Measurements from ENCODE around the gene C18orf54. TPM values are rescaled to one million over a fixed set of nuclear protein-coding genes. Genes with fewer than 3 reads are reported as not detected.
"Not testable (repeated sequence)": the region's sequence is repeated elsewhere in the genome, so short reads cannot be mapped to it uniquely, and the experiment has no call there.

C18orf54 gene
- 1 to 10 TPM in 7 of 8 experiments, under 1 TPM in 1; 0.92 to 6.2 (median 2.9) TPM for total RNA-seq

GRCh38 chr18:54357660-54358494 lies at the start of gene C18orf54, which contains the start of gene STARD6:
TSS of gene C18orf54 (plus strand) at chr18:54357906. CDS start at chr18:54360573, 2,667 bp downstream.
TSS of gene STARD6 (minus strand) at chr18:54357858. CDS start at chr18:54354573, 3,285 bp downstream.
- Histone ChIP-seq H3K27ac (peak within 1 kb of the TSS; percentile 41 to 82), H3K4me1 (replicated peaks in 1 of 2) (peaks cover 5 to 12% of the 10 kb centered on the region in 2 donors), H3K4me3 (peak within 1 kb of the TSS; percentile 53 to 70 (median 62))
- 0 to 2% (median 0%) methylated on average over 1 to 11 of the region's 62 CpGs; no CpG with 5 or more reads in 3 of the 10 experiments for WGBS, 10 experiments
- in situ Hi-C loops (cut with MboI; ENCODE audit: low pct_unique_long_range_greater_than_20kb in 2 of 9, low sequenced_read_pairs in 9 of 9, unreplicated experiment in 9 of 9), result no loop called here
- peak; percentile 86 to 97 (median 95) for ATAC-seq (replicated peaks in 6 of 8)

- H3K4me1 ChIP-seq (replicated peaks in 1 of 2); H3K4me3 ChIP-seq; ATAC-seq (replicated peaks in 6 of 8); H3K27ac ChIP-seq; in situ Hi-C loops (cut with MboI; ENCODE audit: low pct_unique_long_range_greater_than_20kb in 2 of 9, low sequenced_read_pairs in 9 of 9, unreplicated experiment in 9 of 9): not testable (repeated sequence)
- 40 to 83% (median 66%) methylated on average over 3 to 5 of the region's 8 CpGs; no CpG with 5 or more reads in 6 of the 10 experiments for WGBS, 10 experiments
Observed at GRCh38 chr18:54309564-54309963, 48.1 kb upstream of the C18orf54 start.

- in situ Hi-C loops (cut with MboI; ENCODE audit: low pct_unique_long_range_greater_than_20kb in 2 of 9, low sequenced_read_pairs in 9 of 9, unreplicated experiment in 9 of 9), result no loop called here
- no peak for ATAC-seq (replicated peaks in 6 of 8)
- peaks cover 0 to 5% of the 10 kb centered on the region in 2 donors for H3K4me1 ChIP-seq (replicated peaks in 1 of 2)
- H3K27ac ChIP-seq, result no peak overlapping the region
- H3K4me3 ChIP-seq, result no peak overlapping the region
Observed at GRCh38 chr18:54316071-54316820, 41.5 kb upstream of the C18orf54 start.

GRCh38 chr18:54323561-54323960 lies 34.1 kb upstream of the C18orf54 start:
- in situ Hi-C loops (cut with MboI; ENCODE audit: low pct_unique_long_range_greater_than_20kb in 2 of 9, low sequenced_read_pairs in 9 of 9, unreplicated experiment in 9 of 9), result no loop called here
- no peak overlapping the region for H3K4me3 ChIP-seq
- peaks cover 0 to 5% of the 10 kb centered on the region in 2 donors for H3K4me1 ChIP-seq (replicated peaks in 1 of 2)
- no peak for ATAC-seq (replicated peaks in 6 of 8)
- H3K27ac ChIP-seq, result no peak overlapping the region

GRCh38 chr18:54323970-54324369 lies 33.7 kb upstream of the C18orf54 start:
- WGBS, 10 experiments, result 75 to 100% (median 95%) methylated on average over 2 of the region's 2 CpGs; no CpG with 5 or more reads in 6 of the 10 experiments
- no peak overlapping the region for H3K4me3 ChIP-seq
- no peak for ATAC-seq (replicated peaks in 6 of 8)
- H3K27ac ChIP-seq, result no peak overlapping the region
- in situ Hi-C loops (cut with MboI; ENCODE audit: low pct_unique_long_range_greater_than_20kb in 2 of 9, low sequenced_read_pairs in 9 of 9, unreplicated experiment in 9 of 9), result no loop called here
- peaks cover 0 to 2% of the 10 kb centered on the region in 2 donors for H3K4me1 ChIP-seq (replicated peaks in 1 of 2)

- Histone ChIP-seq H3K4me3 (no peak overlapping the region), H3K4me1 (replicated peaks in 1 of 2) (no peaks in the 10 kb centered on the region), H3K27ac (no peak overlapping the region)
- in situ Hi-C loops (cut with MboI; ENCODE audit: low pct_unique_long_range_greater_than_20kb in 2 of 9, low sequenced_read_pairs in 9 of 9, unreplicated experiment in 9 of 9), result no loop called here
- WGBS, 10 experiments, result 22 to 100% (median 86%) methylated on average over 1 to 4 of the region's 4 CpGs
- ATAC-seq (replicated peaks in 6 of 8), result peak in 2 of 8 experiments; percentile 43 to 45
Observed at GRCh38 chr18:54327818-54328217, 29.9 kb upstream of the C18orf54 start.

GRCh38 chr18:54329787-54330186 lies 27.9 kb upstream of the C18orf54 start:
- Histone ChIP-seq H3K27ac (no peak overlapping the region), H3K4me3 (no peak overlapping the region), H3K4me1 (replicated peaks in 1 of 2) (no peaks in the 10 kb centered on the region)
- no peak for ATAC-seq (replicated peaks in 6 of 8)
- in situ Hi-C loops (cut with MboI; ENCODE audit: low pct_unique_long_range_greater_than_20kb in 2 of 9, low sequenced_read_pairs in 9 of 9, unreplicated experiment in 9 of 9), result no loop called here

- H3K4me1 ChIP-seq (replicated peaks in 1 of 2), result no peaks in the 10 kb centered on the region
- no peak overlapping the region for H3K4me3 ChIP-seq
- 21 to 94% (median 75%) methylated on average over 3 to 6 of the region's 6 CpGs; no CpG with 5 or more reads in 1 of the 10 experiments for WGBS, 10 experiments
- no peak overlapping the region for H3K27ac ChIP-seq
- ATAC-seq (replicated peaks in 6 of 8), result no peak
- in situ Hi-C loops (cut with MboI; ENCODE audit: low pct_unique_long_range_greater_than_20kb in 2 of 9, low sequenced_read_pairs in 9 of 9, unreplicated experiment in 9 of 9), result no loop called here
Observed at GRCh38 chr18:54330768-54331548, 26.7 kb upstream of the C18orf54 start.

- WGBS, 10 experiments, result 9 to 100% (median 83%) methylated on average over 1 to 2 of the region's 2 CpGs; no CpG with 5 or more reads in 1 of the 10 experiments
- in situ Hi-C loops (cut with MboI; ENCODE audit: low pct_unique_long_range_greater_than_20kb in 2 of 9, low sequenced_read_pairs in 9 of 9, unreplicated experiment in 9 of 9), result no loop called here
- Histone ChIP-seq H3K4me1 (replicated peaks in 1 of 2) (no peaks in the 10 kb centered on the region), H3K4me3 (no peak overlapping the region), H3K27ac (no peak overlapping the region)
- ATAC-seq (replicated peaks in 6 of 8), result no peak
Observed at GRCh38 chr18:54335638-54336173, 22.0 kb upstream of the C18orf54 start.

GRCh38 chr18:54338230-54338629 lies 19.5 kb upstream of the C18orf54 start:
- no peak for ATAC-seq (replicated peaks in 6 of 8)
- 15 to 100% (median 87%) methylated on average over 2 to 4 of the region's 4 CpGs; no CpG with 5 or more reads in 1 of the 10 experiments for WGBS, 10 experiments
- in situ Hi-C loops (cut with MboI; ENCODE audit: low pct_unique_long_range_greater_than_20kb in 2 of 9, low sequenced_read_pairs in 9 of 9, unreplicated experiment in 9 of 9), result no loop called here
- no peak overlapping the region for H3K27ac ChIP-seq
- no peak overlapping the region for H3K4me3 ChIP-seq
- H3K4me1 ChIP-seq (replicated peaks in 1 of 2), result no peaks in the 10 kb centered on the region

GRCh38 chr18:54351186-54351585 lies 6.5 kb upstream of the C18orf54 start:
- WGBS, 10 experiments, result 38 to 100% (median 88%) methylated on average over 1 of the region's 1 CpG; no CpG with 5 or more reads in 2 of the 10 experiments
- Histone ChIP-seq H3K4me1 (replicated peaks in 1 of 2) (no peaks in the 10 kb centered on the region), H3K4me3 (no peak overlapping the region), H3K27ac (no peak overlapping the region)
- in situ Hi-C loops (cut with MboI; ENCODE audit: low pct_unique_long_range_greater_than_20kb in 2 of 9, low sequenced_read_pairs in 9 of 9, unreplicated experiment in 9 of 9), result no loop called here
- ATAC-seq (replicated peaks in 6 of 8), result no peak

GRCh38 chr18:54357082-54357659 lies 535 bp upstream of the C18orf54 start:
- ATAC-seq (replicated peaks in 6 of 8), result peak in 6 of 8 experiments; percentile 43 to 74 (median 72)
- in situ Hi-C loops (cut with MboI; ENCODE audit: low pct_unique_long_range_greater_than_20kb in 2 of 9, low sequenced_read_pairs in 9 of 9, unreplicated experiment in 9 of 9), result no loop called here

More at GRCh38 chr18:54357082-54357659, 535 bp upstream of the C18orf54 start:
- Histone ChIP-seq H3K4me1 (replicated peaks in 1 of 2) (peaks cover 5 to 12% of the 10 kb centered on the region in 2 donors), H3K27ac (peak overlapping the region; percentile 41 to 82), H3K4me3 (peak overlapping the region; percentile 53 to 70 (median 62))
- WGBS, 10 experiments, result 0 to 11% (median 0%) methylated on average over 1 to 13 of the region's 15 CpGs; no CpG with 5 or more reads in 3 of the 10 experiments

Measured in motor neuron (in vitro differentiated cells).